HG03342 (cell line): ENCODE measurements around the gene PTPRR.

ENCODE experiments used
- ATAC-seq: cut with Tn5 transposase; IDR thresholded peaks from one replicate; pipeline ENCODE4 v1.9.1; 2021; ENCODE audit warnings: mild to moderate bottlenecking, moderate library complexity; ENCODE audit not compliant: unreplicated experiment

The PTPRR gene

DNA sequence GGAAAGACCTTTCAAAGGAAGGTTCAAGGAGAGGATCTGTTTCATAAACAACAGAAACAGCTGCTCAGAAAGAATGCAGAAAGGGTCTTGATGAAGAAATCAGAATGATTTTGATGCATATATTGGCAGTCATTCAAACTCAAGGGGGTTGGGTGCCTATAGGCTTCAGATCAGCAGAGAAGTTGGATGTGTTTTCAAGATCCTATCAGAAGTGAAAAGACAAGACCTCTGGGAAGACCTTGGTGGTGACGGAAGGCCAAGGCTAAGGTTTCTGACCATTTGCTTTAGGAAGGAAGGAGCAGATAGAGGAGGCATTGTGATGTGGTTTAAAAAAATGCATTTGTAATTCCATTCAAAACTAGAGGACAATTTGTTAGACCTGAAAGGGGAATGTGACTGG is 268.1 kb downstream of the PTPRR start:
- no peak for ATAC-seq

DNA sequence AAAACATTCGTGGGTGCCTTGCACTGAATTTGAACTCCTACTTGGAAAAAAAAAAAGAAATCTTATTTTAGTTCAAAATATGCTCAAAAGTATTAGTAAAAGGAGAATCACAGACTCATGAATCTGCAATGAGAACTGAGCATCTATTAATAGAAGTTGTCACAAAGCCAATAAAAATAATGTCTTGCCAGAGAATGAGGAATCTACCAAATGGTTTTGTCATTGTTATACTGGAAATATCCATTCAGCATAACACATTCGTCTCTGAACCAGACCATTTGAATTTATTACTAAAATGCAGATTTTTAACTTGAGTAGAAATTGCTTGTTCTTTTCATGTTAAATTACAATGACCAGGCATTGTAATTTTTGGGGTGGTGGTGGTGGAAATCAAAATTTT is 271.7 kb downstream of the PTPRR start:
- no peak for ATAC-seq

DNA sequence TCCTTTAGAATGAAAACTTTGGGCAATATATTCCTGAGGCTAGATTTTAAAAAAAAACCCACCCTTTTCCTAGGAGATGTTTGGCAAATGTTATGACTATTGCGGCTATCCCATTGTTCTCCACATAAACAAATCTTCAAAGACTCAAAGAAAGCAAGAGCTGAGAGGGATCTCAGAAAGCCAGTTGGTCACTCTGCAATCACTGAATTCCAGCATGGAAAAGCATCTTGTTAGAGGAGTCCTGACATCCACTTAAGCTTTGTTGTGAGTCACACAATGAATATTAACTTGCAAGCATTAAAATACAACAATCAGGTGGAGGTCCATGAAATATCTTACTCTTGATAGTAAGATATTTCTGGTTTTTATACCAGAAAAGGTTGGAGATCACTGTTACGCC is 272.3 kb downstream of the PTPRR start:
- ATAC-seq: no peak

DNA sequence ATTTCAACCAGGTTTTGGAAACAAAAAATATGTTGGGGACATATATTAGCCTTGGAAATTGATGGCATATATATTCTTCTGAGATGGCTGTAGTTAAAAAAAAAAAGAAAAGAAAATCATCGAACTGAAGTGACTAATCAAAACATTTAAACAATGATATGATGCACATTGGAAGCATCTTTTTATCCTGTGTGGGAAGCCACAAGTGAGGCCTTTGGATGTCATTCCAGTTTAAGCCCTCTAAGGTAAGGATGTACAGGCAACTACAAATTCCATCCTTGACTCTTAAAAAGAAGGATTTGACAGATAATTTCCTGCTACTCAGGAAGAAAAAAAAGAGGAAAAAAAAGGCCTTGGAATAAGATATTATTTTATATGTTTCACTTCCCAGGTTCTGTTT is 273.7 kb downstream of the PTPRR start:
- ATAC-seq: no peak

DNA sequence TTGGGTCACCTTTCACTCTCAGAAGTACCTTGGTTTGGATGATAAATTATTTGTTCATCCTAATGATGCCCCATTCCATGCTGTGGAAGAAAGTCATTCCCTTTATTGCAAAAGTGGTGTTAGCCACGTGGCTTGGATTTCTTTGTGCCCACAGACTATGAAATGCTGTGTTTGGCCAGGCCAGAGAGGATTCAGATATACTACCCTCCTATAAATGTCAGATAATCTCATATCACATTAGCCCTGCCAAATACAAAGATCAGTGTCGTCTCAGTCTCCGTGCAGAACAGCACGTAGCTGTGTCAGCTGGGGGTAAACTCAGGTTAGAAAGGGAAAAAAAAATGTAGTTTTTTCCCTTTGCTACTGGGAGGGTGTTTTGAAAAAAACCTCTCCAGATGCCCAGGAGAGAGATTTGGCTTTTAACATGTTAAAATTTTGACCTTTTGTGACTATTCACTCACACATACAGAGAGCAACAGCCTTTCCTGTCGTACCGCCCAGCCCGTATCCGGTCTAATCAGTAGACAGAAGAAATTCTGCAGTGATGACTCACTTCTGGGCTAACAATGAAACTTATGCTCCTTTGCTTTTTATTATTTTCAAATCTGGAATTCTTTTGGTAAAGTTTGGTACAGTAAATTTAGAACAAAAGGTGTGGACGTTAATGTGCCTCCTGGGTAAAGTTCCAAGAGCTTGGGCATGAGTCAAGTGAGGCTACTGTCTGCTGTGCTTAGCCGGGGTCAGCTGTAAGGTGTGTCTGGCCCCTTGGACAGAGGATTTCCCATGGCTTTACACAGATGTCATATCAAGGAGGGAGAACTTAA is 274.8 kb downstream of the PTPRR start:
- ATAC-seq: peak; percentile 52

DNA sequence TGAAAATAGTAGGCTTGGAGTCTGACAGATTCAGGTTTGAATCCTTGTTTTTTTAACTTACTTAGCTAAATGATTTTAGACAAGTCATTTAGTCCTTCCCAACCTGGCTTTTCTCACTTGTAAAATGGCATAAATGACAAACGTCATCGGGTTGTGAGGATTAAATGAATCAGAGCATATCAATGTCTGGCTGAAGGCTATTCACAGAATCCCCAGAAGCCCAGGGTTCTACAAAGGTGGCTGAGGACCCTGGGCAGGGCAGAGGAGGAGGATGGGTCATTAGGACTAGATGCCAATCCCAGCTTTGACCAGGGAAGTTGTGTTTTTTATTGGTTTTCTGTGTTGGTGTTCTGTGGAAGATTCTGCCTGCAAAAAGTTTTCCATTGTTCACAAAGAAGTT is 275.7 kb downstream of the PTPRR start:
- ATAC-seq: no peak

DNA sequence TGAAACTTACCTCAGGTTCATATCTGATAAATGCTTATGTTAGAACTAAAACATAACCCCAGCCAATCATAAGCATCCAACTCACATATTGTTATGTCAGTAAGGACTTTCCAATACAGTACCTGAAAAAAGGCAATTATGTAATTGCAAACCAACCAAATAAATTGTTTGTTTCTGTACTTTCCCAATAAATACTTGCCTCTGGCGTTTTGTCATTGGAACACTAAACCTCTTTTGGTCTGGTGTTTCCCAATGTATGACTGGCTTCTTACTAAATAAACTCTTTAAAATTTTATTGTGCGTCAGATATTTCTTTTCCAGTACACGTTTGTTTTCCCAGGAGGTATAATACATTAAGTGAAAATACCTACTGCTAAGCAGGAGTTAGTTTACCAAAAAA is 276.6 kb downstream of the PTPRR start:
- ATAC-seq: no peak

DNA sequence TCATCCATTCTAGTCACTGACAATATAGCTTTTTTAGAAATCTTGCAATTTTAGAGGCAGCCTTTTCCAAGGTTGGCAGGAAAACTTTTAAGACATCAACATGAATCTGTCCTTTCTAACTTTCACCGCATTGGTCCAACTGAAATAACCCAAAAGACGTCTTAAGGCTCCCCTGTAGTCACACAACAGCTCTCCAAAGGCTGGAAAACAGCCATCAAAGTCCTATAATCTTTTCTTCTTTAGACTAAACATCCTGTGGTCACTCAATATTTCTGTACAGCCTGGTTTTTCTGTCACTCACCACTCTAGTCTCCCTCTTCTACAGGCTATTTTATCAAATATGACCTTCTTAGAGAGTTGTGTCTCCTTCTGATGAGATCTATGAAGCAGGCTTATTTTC is 278.8 kb downstream of the PTPRR start:
- ATAC-seq: no peak

DNA sequence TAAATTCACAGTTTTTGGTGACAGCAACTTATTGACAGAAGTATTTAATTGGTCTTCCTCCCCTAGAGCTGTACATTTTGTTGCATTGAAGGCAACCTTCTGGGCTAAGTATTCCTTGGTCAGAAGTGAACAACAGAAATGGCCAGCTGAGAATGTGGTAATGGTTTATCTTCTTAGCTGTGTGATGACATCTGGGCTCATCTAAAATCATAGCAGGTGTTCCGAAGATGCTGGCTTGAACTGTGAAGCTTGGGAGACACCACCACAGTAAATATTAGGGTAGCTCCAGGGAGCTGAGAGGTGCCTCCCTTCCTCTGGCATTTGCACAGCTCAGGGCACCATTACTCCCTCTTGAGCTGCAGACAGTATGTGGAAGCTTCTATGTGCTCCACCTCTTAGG is 279.6 kb downstream of the PTPRR start:
- ATAC-seq: no peak

DNA sequence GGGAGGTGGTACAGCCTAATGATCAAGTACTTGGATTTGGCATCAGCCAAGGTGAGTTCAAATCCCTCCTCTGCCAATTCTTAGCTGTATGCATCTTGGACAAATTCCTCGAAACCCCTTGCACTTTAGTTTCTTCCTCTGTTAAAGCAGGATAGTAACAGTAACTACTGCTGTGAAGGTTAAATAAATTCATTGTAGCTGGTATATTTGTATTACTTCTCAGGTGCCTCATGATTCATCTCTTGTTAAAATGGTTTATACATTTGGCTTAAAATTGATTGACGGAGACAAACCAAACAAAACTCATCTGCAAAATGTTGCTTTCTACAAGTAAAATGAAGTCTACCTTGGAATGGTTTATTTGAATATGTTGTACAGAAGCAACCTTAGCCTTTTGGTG is 281.0 kb downstream of the PTPRR start:
- no peak for ATAC-seq

DNA sequence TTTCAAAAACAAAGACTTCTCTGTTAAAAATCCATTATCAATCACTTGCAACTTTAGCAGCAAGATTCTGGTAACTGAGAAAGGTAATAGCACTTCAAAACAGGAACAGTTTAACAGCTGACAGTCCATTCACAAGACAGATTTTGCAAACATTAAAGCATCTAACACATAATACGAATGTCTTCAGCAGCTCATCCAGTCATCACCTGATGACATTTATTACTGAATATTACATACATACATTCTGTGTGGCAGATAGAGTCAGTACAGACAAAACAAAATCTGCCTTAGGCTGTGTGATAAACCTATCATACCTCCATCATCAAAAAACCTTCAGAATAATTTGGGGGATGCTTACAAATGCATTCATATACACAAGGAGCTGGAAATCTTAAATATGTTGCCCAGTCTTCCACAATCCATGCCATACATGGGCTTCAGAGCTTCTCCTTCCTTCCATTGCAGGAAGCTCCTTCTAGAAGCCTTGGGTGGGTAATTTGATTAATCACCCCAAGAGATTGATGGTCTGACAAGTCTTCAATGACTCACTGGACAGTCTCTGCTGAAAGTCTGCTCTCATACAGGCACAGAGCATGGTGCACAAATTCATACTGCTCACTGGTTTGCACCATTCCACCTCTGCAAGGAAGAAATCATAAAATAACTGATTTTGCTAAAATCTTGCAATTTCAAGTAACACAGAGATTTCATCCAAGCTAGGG is 281.7 kb downstream of the PTPRR start:
- no peak for ATAC-seq

DNA sequence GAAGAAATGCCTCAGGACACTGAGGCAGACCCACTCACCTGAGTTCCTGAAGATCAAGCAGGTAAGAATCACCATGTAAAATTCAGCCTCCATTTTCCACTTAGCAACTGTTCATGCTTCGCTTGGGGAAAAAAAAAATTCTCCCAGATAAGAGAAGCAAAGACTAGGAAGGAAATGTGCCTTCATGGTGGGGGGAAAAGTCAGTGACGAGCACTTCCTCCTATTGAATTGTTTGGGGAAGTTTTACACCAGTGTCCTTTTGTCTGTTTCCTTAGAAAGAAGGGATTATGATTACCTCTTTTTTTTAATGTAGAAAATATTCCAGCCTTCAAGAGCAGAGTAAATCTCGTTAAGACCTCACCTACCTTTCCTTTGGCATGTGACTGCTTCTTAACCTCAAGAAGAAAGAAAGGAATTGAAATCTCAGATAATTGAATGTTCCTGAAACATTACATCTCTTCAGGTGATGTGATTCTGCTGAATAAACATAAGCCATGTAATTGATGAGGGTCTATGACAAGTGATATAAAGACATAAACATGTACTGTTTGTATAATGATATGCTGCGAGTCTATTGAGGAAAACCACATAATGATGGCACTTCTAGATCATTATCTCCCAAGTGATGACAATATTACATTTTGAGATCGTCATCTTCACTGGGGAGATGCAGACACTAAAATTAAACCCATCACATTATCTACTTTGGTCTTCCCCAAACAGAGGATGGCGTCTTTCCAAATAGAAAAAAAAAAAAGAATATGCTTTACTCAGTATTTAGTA is 283.0 kb downstream of the PTPRR start, which contains the start of gene PTPRB:
TSS of gene PTPRB (minus strand) at position 127 of the 783 bp plus-strand sequence. CDS start at position 93, 34 bp downstream.
- ATAC-seq: no peak

DNA sequence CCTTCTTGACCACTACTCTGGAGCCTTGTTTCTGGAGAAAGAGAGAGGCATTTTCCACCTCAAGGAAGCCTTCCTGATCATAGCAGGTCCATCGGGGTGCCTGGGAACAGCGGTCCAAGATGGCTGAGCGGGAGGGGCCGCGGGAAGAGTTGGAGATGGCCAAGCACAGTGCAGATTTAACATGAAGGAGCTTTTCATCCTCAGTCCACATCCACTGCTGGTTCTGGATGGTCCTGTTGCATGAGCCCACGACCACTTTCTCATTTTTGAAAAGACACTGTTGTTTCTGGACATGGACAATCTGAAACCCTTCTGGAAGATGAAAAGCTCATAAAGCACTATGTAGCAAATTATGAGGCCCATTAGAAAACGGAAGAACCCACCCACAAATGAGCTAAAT is 284.8 kb downstream of the PTPRR start:
- ATAC-seq: no peak

DNA sequence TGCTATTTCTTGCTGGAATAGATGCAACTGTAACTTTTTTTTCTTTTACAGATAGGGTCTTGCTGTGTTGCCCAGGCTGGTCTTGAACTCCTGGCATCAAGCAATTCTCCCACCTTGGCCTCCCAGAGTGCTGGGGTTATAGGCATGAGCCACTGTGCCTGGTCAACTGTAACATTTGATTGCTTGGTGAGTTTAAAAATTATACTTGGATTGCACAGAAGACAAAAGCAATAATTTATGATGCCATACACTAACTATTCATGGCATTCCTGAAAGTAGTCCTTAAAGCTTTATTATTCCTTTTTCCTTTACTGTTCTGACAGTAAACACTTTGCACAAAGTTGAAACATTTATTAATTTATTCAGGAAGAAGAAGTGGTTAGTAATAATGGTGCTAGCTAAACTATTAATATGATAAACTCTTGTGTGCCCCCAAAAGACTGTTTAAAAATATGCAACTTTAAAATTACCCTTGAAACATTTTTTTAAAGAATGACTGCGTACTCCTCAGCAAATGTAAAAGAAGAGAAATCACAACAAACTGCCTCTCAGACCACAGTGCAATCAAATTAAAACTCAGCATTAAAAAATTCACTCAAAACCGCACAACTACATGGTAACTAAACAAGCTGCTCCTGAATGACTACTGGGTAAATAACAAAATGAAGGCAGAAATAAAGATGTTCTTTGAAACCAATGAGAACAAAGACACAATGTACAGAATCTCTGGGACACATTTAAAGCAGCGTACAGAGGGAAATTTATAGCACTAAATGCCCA is 291.6 kb downstream of the PTPRR start:
- no peak for ATAC-seq

DNA sequence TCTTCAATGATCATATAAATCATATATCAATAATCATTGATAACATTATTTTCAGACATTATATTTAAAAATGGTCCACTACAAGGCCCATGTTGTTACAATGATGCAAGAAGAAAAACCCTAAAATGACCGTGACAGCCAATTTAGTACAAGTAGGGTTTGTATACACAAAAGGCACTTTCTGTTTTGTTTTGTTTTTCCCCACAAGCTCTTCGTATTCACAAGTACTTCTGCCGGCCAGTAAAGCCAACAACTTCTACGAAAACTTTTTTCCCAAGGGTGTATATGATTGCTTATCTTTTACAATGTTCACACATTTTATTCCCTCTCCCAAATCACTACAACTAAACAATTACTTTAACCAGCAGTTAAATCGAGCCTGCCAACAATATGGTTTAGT is 292.9 kb downstream of the PTPRR start:
- ATAC-seq: no peak

DNA sequence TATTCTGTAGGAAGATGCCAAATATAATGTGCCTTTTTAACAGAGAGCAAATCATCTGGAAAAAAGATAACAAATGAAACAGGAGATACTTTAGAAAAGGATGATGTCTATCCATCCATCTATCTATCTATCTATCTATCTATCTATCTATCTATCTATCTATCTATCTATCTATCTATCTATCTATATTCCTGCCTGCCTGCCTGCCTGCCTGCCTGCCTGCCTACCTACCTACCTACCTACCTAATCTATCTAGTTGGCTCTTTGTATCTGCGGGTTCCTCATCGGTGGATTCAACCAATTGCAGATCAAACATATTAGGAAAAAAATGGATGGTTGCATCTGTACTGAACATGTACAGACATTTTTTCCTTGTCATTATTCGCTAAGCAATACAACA is 294.4 kb downstream of the PTPRR start:
- no peak for ATAC-seq

DNA sequence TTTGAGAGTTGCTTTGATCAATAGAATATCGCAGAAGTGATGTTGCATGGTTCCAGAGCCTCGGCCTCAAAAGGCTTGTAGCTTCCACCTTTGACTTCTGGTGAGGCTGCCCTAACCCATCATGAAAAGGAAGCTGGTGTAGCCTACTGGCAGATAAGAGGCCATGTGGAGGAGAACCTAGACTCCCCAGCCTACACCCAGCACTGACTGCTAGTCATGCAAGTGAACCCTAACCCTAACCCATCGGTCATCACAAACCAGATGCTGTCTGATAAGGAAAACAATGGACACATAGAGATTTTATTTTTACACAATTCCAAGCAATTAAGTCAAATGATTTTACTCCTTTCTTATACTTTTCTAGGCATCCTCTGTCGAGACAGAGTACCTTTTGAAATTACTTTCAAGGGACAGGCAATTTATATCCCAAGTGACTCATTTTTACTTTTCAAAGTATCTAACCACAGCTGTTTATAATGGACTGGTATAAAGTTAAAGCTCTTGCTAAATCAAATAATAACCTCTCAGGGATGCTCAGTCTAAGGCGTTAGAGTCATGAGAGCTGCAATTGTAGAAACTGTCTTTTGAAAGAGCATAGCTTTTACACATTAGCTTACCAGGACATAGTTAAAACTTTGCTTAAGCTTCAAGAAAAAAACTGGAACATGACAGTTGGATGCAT is 300.9 kb downstream of the PTPRR start:
- no peak for ATAC-seq

DNA sequence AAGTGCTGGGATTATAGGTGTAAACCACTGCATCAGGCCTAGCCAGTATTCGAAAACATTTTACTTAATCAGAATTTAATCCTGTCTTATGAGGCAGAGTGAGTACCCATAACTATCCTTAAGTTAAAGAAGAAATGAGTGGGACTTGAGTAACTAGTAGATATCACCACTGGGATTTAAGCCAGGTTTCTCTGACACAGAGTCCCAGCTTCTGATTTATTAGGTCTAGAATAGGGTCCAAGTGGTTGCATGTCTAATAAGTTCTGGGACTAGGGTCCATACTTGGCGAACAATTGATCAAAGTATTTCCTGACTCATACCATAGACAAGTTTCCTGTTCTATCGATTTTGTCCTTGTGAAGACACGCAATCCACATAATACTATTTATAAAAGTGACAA is 302.2 kb downstream of the PTPRR start:
- no peak for ATAC-seq

DNA sequence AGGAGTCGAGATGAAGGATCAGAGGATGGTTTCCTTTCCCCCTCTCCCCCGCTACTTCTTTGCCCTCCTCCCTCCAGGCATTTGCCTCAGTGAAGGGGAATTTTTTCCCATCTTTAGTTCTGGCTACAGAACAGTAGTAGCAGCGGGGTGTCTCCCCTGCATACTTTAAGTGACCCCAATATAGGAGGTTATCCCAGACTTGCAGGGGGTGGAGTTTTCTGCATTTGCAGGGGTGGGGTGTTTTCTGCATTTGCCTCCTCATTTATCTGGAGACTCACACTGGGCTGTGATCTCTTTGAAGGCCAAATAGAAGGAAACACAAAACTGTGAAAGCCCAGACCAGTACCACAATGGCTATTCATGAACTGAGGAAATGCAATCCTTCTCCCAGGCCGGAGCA is 303.1 kb downstream of the PTPRR start:
- ATAC-seq: no peak

DNA sequence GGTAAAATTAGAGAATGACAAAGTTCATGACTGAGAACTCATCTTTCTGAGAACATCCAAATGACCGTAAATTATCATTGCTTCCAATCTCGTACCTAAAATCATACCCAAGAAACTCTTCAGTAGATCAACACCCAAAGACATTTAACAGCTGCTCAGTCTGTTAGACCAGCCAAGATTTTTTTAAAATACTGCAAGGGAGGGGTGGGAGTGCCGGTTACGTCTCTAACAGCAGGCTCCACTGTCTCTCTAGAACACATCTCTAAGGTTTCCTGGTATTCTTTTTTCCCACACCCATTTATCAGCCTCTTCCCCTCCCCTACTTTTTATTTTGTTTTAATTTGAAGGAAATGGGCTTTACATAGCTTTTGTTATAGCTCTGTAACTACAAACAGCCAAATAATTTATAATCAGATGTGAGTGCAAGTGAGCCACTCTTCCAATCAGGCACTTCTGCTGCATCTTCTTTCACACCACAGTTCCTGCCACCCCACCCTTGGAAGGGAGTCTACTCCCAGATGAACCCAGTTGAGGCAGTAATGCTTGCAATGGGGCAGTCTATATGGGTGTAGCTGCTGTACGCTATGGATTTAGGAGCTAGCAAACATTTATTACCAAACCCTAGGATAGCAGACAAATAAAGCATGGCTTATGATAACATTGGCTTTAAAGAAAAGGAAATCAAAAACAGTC is 305.2 kb downstream of the PTPRR start:
- ATAC-seq: no peak
